ENCODE measurements around the gene C3orf22. TPM values are rescaled to one million over a fixed set of nuclear protein-coding genes. Genes with fewer than 3 reads are reported as not detected.

The C3orf22 gene
- total RNA-seq, 1 donor from 2014 or later: not detected

- Mint-ChIP-seq H3K4me3 (no peak overlapping the region), H3K4me1 (no peaks in the 10 kb centered on the region), H3K27ac (no peak overlapping the region), H3K9me3 (peaks cover 8% of the 10 kb centered on the region), H3K36me3 (ENCODE audit: low read depth) (no peaks in the 10 kb centered on the region), H3K27me3 (peaks cover 4% of the 10 kb centered on the region)
- TF ChIP-seq, protein P1, sequence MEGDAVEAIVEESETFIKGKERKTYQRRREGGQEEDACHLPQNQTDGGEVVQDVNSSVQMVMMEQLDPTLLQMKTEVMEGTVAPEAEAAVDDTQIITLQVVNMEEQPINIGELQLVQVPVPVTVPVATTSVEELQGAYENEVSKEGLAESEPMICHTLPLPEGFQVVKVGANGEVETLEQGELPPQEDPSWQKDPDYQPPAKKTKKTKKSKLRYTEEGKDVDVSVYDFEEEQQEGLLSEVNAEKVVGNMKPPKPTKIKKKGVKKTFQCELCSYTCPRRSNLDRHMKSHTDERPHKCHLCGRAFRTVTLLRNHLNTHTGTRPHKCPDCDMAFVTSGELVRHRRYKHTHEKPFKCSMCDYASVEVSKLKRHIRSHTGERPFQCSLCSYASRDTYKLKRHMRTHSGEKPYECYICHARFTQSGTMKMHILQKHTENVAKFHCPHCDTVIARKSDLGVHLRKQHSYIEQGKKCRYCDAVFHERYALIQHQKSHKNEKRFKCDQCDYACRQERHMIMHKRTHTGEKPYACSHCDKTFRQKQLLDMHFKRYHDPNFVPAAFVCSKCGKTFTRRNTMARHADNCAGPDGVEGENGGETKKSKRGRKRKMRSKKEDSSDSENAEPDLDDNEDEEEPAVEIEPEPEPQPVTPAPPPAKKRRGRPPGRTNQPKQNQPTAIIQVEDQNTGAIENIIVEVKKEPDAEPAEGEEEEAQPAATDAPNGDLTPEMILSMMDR (IDR thresholded peaks at IDR 0.05): no peak
- ATAC-seq (ENCODE audit: low read depth): no peak
- DNase-seq: no peak
- ChIA-PET CTCF (no interaction called here), POLR2A (no interaction called here)
- intact Hi-C loops (cut with micrococcal nuclease): no loop called here
Observed at GRCh38 chr3:126557415-126557745, 1.4 kb downstream of the C3orf22 start.

- Mint-ChIP-seq H3K4me1 (no peaks in the 10 kb centered on the region), H3K27me3 (peaks cover 4% of the 10 kb centered on the region), H3K36me3 (ENCODE audit: low read depth) (no peaks in the 10 kb centered on the region), H3K27ac (no peak overlapping the region), H3K9me3 (peaks cover 3% of the 10 kb centered on the region), H3K4me3 (no peak overlapping the region)
- no peak for DNase-seq
- CTCF ChIA-PET: no interaction called here
- ATAC-seq (ENCODE audit: low read depth): no peak
- TF ChIP-seq, protein P1 (IDR thresholded peaks at IDR 0.05): no peak
- intact Hi-C loops (cut with micrococcal nuclease): no loop called here
- POLR2A ChIA-PET: no interaction called here
Observed at GRCh38 chr3:126556637-126557414, 1.9 kb downstream of the C3orf22 start.

- no peak overlapping the region for H3K27ac Mint-ChIP-seq
- TF ChIP-seq, protein P1 (IDR thresholded peaks at IDR 0.05): no peak
- CTCF ChIA-PET: no interaction called here
- H3K4me1 Mint-ChIP-seq: no peaks in the 10 kb centered on the region
- H3K9me3 Mint-ChIP-seq: no peaks in the 10 kb centered on the region
- H3K4me3 Mint-ChIP-seq: no peak overlapping the region
- ATAC-seq (ENCODE audit: low read depth) (no peak), DNase-seq (no peak)
- H3K27me3 Mint-ChIP-seq: peaks cover 6% of the 10 kb centered on the region
- intact Hi-C loops (cut with micrococcal nuclease): no loop called here
- POLR2A ChIA-PET: no interaction called here
- no peaks in the 10 kb centered on the region for H3K36me3 Mint-ChIP-seq (ENCODE audit: low read depth)
Observed at GRCh38 chr3:126555795-126556636, 2.7 kb downstream of the C3orf22 start.

- ChIA-PET CTCF (no interaction called here), POLR2A (no interaction called here)
- Mint-ChIP-seq H3K36me3 (ENCODE audit: low read depth) (no peaks in the 10 kb centered on the region), H3K27me3 (peaks cover 13% of the 10 kb centered on the region), H3K4me3 (no peak overlapping the region), H3K4me1 (no peaks in the 10 kb centered on the region), H3K9me3 (no peaks in the 10 kb centered on the region), H3K27ac (no peak overlapping the region)
- intact Hi-C loops (cut with micrococcal nuclease): no loop called here
- peak; percentile 6 for DNase-seq
- ATAC-seq (ENCODE audit: low read depth): no peak
- TF ChIP-seq, protein P1 (IDR thresholded peaks at IDR 0.05): no peak
Observed at GRCh38 chr3:126554560-126555525, 3.9 kb downstream of the C3orf22 start.
